WTC11 (cell line): Measurements from ENCODE around the gene GPRC5A. TPM values are rescaled to one million over a fixed set of nuclear protein-coding genes. Genes with fewer than 3 reads are reported as not detected.
A peak's percentile ranks its signal among the peaks of the same experiment; 100 is the strongest.

Experiments used
- ATAC-seq: fragments of 200-7000 bp; cut with Tn5 transposase; 2 replicates; pipeline ENCODE4 v1.10.0; 2021; ENCODE audit warnings: mild to moderate bottlenecking, moderate library complexity
- CTCF ChIA-PET: fragments of 300-600 bp; sonication (Branson Sonifier 250); formaldehyde crosslinking; loops from one replicate; lab custom pipeline; 2021; ENCODE audit warnings: antibody characterized with exemption; lab: Charles Lee
- POLR2A ChIA-PET: fragments of 350-600 bp; sonication (Branson Sonifier 250); formaldehyde crosslinking; loops from one replicate; lab custom pipeline; 2021; ENCODE audit warnings: antibody characterized with exemption; lab: Charles Lee
- DNase-seq: peaks from one replicate; pipeline ENCODE4 v3.0.0; 2021; ENCODE audit warnings: low spot score
- H3K27ac Mint-ChIP-seq: 2 replicates; pipeline ENCODE4 v1.8.0; 2021; ENCODE audit warnings: mixed read lengths
- H3K27me3 Mint-ChIP-seq: 2 replicates; pipeline ENCODE4 v1.8.0; 2021; ENCODE audit warnings: low read depth, mild to moderate bottlenecking, moderate library complexity, mixed read lengths
- H3K36me3 Mint-ChIP-seq: 2 replicates; pipeline ENCODE4 v1.8.0; 2021; ENCODE audit warnings: mixed read lengths
- H3K4me1 Mint-ChIP-seq: 2 replicates; pipeline ENCODE4 v1.8.0; 2022; ENCODE audit warnings: mixed read lengths
- H3K4me3 Mint-ChIP-seq: 2 replicates; pipeline ENCODE4 v1.8.0; 2021; ENCODE audit warnings: mild to moderate bottlenecking, moderate library complexity, mixed read lengths
- H3K9me3 Mint-ChIP-seq: 2 replicates; pipeline ENCODE4 v1.8.0; 2021; ENCODE audit warnings: mixed read lengths
- ATF1 ChIP-seq: sonication (generic); formaldehyde crosslinking; IDR thresholded peaks from 2 replicates; pipeline ENCODE4 v1.8.1; 2023; ENCODE audit warnings: mild to moderate bottlenecking, moderate library complexity, missing genetic modification reagents
- CREB1 ChIP-seq: sonication (generic); formaldehyde crosslinking; IDR thresholded peaks from 2 replicates; pipeline ENCODE4 v1.8.0; 2023; ENCODE audit warnings: mild to moderate bottlenecking, missing genetic modification reagents
- ERG ChIP-seq: fragments of 250-450 bp; sonication (Bioruptor Pico); IDR thresholded peaks from 2 replicates; pipeline ENCODE4 v1.8.0; 2021; ENCODE audit warnings: mild to moderate bottlenecking
- JAZF1 ChIP-seq: fragments of 250-450 bp; sonication (Bioruptor Pico); IDR thresholded peaks from 2 replicates; pipeline ENCODE4 v1.9.0; 2021; ENCODE audit warnings: moderate library complexity, mild to moderate bottlenecking, inconsistent platforms
- NR2C2 ChIP-seq: sonication (generic); formaldehyde crosslinking; IDR thresholded peaks from 2 replicates; pipeline ENCODE4 v1.8.0; 2022; ENCODE audit warnings: mild to moderate bottlenecking, missing genetic modification reagents
- SMAD3 ChIP-seq: sonication (generic); formaldehyde crosslinking; IDR thresholded peaks from 2 replicates; pipeline ENCODE4 v1.8.0; 2022; ENCODE audit warnings: missing genetic modification reagents, mild to moderate bottlenecking, borderline replicate concordance
- SMAD4 ChIP-seq: sonication (generic); formaldehyde crosslinking; IDR thresholded peaks from 2 replicates; pipeline ENCODE4 v1.8.0; 2022; ENCODE audit warnings: mild to moderate bottlenecking, missing genetic modification reagents
- SOX15 ChIP-seq: fragments of 250-450 bp; sonication (Bioruptor Pico); IDR thresholded peaks from 2 replicates; pipeline ENCODE4 v1.9.0; 2021; ENCODE audit warnings: mild to moderate bottlenecking
- TEAD4 ChIP-seq: sonication (generic); formaldehyde crosslinking; IDR thresholded peaks from 2 replicates; pipeline ENCODE4 v1.8.0; 2022; ENCODE audit warnings: mild to moderate bottlenecking, missing genetic modification reagents
- ZNF232 ChIP-seq: sonication (generic); formaldehyde crosslinking; IDR thresholded peaks from 2 replicates; pipeline ENCODE4 v1.8.0; 2022; ENCODE audit warnings: mild to moderate bottlenecking, missing genetic modification reagents
- ZNF263 ChIP-seq: sonication (generic); formaldehyde crosslinking; IDR thresholded peaks from 2 replicates; pipeline ENCODE4 v1.8.1; 2022; ENCODE audit warnings: low read depth, mild to moderate bottlenecking, moderate library complexity, missing genetic modification reagents
- ZNF425 ChIP-seq: fragments of 250-450 bp; sonication (Bioruptor Pico); conservative IDR thresholded peaks from 2 replicates; pipeline ENCODE4 v1.9.0; 2021; ENCODE audit warnings: mild to moderate bottlenecking
- ZNF512 ChIP-seq: sonication (generic); formaldehyde crosslinking; IDR thresholded peaks from 2 replicates; pipeline ENCODE4 v1.8.1; 2022; ENCODE audit warnings: missing genetic modification reagents, borderline replicate concordance
- ZSCAN18 ChIP-seq: fragments of 250-450 bp; sonication (Bioruptor Pico); IDR thresholded peaks from 2 replicates; pipeline ENCODE4 v2.1.2; 2022; ENCODE audit warnings: mild to moderate bottlenecking, moderate library complexity
- total RNA-seq: library from RNA; stranded (reverse); gene quantifications from 3 replicates; pipeline ENCODE4 v1.2.3, GENCODE V29; 2021
- TF ChIP-seq, protein P1 (sequence below): sonication (generic); formaldehyde crosslinking; IDR thresholded peaks from 2 replicates; pipeline ENCODE4 v1.8.1; 2022; ENCODE audit warnings: low read depth, missing genetic modification reagents, borderline replicate concordance
- TF ChIP-seq, protein P2 (sequence below): fragments of 250-450 bp; sonication (Bioruptor Pico); IDR thresholded peaks from 2 replicates; pipeline ENCODE4 v1.9.0; 2021; ENCODE audit warnings: mild to moderate bottlenecking
- TF ChIP-seq, protein P3 (sequence below): sonication (generic); formaldehyde crosslinking; IDR thresholded peaks from 2 replicates; pipeline ENCODE4 v1.8.0; 2022; ENCODE audit warnings: mild to moderate bottlenecking, missing genetic modification reagents
- TF ChIP-seq, protein P4 (sequence below): sonication (generic); formaldehyde crosslinking; IDR thresholded peaks from 2 replicates; pipeline ENCODE4 v1.8.1; 2022; ENCODE audit warnings: low read depth, mild to moderate bottlenecking, moderate library complexity, missing genetic modification reagents, borderline replicate concordance
- TF ChIP-seq, protein P5 (sequence below): sonication (generic); formaldehyde crosslinking; IDR thresholded peaks from 2 replicates; pipeline ENCODE4 v1.8.0; 2023; ENCODE audit warnings: missing genetic modification reagents

GPRC5A gene
- total RNA-seq, 1 experiment from 2014 or later, result 1.1 TPM

DNA sequence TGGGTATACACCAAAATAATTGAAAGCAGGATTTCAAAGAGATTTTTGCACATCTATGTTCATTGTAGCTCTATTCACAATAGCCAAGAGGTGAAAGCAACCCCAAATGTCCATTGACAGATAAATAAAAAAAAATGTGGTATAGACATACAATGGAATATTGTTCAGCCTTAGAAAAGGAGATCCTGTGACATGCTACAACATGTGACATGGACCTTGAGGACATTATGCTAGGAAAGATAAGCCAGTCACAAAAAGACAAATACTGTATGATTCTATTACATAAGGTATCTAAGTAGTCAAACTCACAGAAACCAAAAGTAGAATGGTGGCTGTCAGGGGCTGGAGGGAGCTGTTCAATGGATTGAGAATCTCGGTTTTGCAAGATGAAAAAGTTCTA lies 48.5 kb downstream of the GPRC5A start (continued):
- TF ChIP-seq ZNF425 (CRISPR knock-in tag) (no peak), JAZF1 (no peak), ZNF232 (CRISPR knock-in tag) (no peak), ATF1 (no peak), ZNF512 (CRISPR knock-in tag) (no peak), TEAD4 (CRISPR knock-in tag) (no peak), ZNF263 (CRISPR knock-in tag) (no peak), ERG (no peak), CREB1 (no peak), ZSCAN18 (CRISPR knock-in tag) (no peak)
- TF ChIP-seq, protein P1, sequence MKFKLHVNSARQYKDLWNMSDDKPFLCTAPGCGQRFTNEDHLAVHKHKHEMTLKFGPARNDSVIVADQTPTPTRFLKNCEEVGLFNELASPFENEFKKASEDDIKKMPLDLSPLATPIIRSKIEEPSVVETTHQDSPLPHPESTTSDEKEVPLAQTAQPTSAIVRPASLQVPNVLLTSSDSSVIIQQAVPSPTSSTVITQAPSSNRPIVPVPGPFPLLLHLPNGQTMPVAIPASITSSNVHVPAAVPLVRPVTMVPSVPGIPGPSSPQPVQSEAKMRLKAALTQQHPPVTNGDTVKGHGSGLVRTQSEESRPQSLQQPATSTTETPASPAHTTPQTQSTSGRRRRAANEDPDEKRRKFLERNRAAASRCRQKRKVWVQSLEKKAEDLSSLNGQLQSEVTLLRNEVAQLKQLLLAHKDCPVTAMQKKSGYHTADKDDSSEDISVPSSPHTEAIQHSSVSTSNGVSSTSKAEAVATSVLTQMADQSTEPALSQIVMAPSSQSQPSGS (CRISPR knock-in tag), result no peak
- TF ChIP-seq, protein P2, sequence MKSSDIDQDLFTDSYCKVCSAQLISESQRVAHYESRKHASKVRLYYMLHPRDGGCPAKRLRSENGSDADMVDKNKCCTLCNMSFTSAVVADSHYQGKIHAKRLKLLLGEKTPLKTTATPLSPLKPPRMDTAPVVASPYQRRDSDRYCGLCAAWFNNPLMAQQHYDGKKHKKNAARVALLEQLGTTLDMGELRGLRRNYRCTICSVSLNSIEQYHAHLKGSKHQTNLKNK, result no peak
- TF ChIP-seq, protein P3, sequence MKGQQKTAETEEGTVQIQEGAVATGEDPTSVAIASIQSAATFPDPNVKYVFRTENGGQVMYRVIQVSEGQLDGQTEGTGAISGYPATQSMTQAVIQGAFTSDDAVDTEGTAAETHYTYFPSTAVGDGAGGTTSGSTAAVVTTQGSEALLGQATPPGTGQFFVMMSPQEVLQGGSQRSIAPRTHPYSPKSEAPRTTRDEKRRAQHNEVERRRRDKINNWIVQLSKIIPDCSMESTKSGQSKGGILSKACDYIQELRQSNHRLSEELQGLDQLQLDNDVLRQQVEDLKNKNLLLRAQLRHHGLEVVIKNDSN (CRISPR knock-in tag), result no peak

- Mint-ChIP-seq H3K9me3 (no peaks in the 10 kb centered on the region), H3K4me1 (no peaks in the 10 kb centered on the region), H3K36me3 (no peaks in the 10 kb centered on the region), H3K27me3 (no peaks in the 10 kb centered on the region), H3K4me3 (no peak overlapping the region), H3K27ac (0 out of 2 replicates have a peak overlapping the region, but pooled peaks have one; percentile 43)
- POLR2A ChIA-PET, result no interaction called here
- CTCF ChIA-PET, result interaction anchor here (1.1 to 1.3 kb wide), 2 partner anchors 34 to 205 kb away, joined by 4 to 5 read pairs; no protein-coding TSS in a partner anchor
- DNase-seq, result no peak
- ATAC-seq, result no peak
- TF ChIP-seq ZNF512 (CRISPR knock-in tag) (no peak), SMAD3 (CRISPR knock-in tag) (no peak), NR2C2 (CRISPR knock-in tag) (no peak), SOX15 (CRISPR knock-in tag) (no peak), SMAD4 (CRISPR knock-in tag) (no peak)
- TF ChIP-seq, protein P4, sequence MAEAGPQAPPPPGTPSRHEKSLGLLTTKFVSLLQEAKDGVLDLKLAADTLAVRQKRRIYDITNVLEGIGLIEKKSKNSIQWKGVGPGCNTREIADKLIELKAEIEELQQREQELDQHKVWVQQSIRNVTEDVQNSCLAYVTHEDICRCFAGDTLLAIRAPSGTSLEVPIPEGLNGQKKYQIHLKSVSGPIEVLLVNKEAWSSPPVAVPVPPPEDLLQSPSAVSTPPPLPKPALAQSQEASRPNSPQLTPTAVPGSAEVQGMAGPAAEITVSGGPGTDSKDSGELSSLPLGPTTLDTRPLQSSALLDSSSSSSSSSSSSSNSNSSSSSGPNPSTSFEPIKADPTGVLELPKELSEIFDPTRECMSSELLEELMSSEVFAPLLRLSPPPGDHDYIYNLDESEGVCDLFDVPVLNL (CRISPR knock-in tag), result no peak
- TF ChIP-seq, protein P5, sequence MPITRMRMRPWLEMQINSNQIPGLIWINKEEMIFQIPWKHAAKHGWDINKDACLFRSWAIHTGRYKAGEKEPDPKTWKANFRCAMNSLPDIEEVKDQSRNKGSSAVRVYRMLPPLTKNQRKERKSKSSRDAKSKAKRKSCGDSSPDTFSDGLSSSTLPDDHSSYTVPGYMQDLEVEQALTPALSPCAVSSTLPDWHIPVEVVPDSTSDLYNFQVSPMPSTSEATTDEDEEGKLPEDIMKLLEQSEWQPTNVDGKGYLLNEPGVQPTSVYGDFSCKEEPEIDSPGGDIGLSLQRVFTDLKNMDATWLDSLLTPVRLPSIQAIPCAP (CRISPR knock-in tag), result no peak
Observed at GRCh38 chr12:12941450-12942350, 50.3 kb downstream of the GPRC5A start.
